ENCODE data around the gene PIK3AP1. TPM values are rescaled to one million over a fixed set of nuclear protein-coding genes. Genes with fewer than 3 reads are reported as not detected.

PIK3AP1 gene
- total RNA-seq, 4 donors from 2014 or later, result 4.7 to 16.6 (median 8.8) TPM

DNA sequence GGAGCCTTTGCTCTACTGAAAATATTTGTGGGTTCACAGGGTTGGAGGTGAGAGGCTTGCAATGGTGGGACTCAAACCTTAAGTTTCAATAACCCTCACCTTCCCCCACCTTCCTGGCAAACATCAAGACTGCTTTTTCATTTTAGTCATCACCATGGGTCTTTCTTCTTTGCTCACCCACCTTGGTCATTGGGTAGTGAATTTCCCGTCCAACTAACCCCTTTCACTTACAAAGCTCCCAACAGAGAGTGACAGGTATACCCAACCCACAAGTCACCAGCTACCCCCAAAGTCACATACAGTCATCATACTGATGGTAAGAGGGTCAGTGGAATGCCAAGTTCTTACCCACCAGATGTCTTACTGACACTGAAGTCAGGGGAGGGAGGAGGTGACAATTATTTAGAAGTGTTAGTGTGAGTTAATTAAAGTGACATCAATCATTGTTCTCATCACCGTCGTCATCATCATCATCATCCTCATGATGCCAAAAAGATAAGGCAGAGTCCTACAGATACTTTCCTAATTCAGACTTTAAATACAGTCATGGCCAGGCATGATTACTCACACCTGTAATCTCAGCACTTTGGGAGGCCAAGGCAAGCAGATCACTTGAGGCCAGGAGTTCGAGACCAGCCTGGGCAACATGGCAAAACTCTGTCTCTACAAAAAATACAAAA is 49.0 kb downstream of the PIK3AP1 start:
- H3K9me3 ChIP-seq, result no peaks in the 10 kb centered on the region
- H3K4me1 ChIP-seq, result peaks cover 0 to 22% (median 16%) of the 10 kb centered on the region in 4 donors
- H3K36me3 ChIP-seq, result no peaks in the 10 kb centered on the region
- no peaks in the 10 kb centered on the region for H3K27me3 ChIP-seq
- DNase-seq (ENCODE audit: extremely low spot score), result no peak
- no peak overlapping the region for H3K4me3 ChIP-seq
- WGBS, result 91% methylated on average over 4 of the region's 4 CpGs
- TF ChIP-seq POLR2AphosphoS5 (IDR thresholded peaks at IDR 0.05) (no peak), EP300 (IDR thresholded peaks at IDR 0.05) (no peak), CTCF (IDR thresholded peaks at IDR 0.05) (no peak), POLR2A (IDR thresholded peaks at IDR 0.05; ENCODE audit: low read depth) (no peak)
- no peak overlapping the region for H3K27ac ChIP-seq (replicated peaks in 1 of 4)
- intact Hi-C loops (cut with DNase I), result no loop called here

DNA sequence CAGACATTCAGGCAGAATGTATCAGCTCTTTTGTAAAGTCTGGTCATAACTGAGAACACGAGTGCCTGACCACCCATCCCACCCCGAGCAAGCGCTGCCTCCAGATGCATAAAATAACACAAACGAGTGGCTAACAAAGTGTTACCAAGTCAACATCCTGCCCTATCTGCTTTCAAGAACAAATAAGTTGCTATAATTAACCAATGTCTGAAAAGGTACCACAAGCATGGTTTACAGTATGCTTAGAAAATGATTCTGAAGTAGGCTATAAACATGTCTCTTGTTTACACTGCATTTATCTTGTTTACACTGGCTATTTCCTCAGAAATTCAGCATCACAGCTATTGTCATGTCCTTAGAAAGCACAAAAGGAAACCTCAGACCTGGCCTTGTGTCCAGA is 49.5 kb downstream of the PIK3AP1 start:
- intact Hi-C loops (cut with DNase I), result no loop called here
- Histone ChIP-seq H3K4me1 (peaks cover 0 to 22% (median 16%) of the 10 kb centered on the region in 4 donors), H3K27me3 (no peaks in the 10 kb centered on the region), H3K9me3 (no peaks in the 10 kb centered on the region), H3K27ac (replicated peaks in 1 of 4) (no peak overlapping the region), H3K36me3 (no peaks in the 10 kb centered on the region), H3K4me3 (no peak overlapping the region)
- TF ChIP-seq POLR2A (IDR thresholded peaks at IDR 0.05; ENCODE audit: low read depth) (no peak), CTCF (IDR thresholded peaks at IDR 0.05) (no peak), POLR2AphosphoS5 (IDR thresholded peaks at IDR 0.05) (no peak), EP300 (IDR thresholded peaks at IDR 0.05) (no peak)
- 44% methylated on average over 4 of the region's 4 CpGs for WGBS
- DNase-seq (ENCODE audit: extremely low spot score), result no peak

- TF ChIP-seq CTCF (IDR thresholded peaks at IDR 0.05) (no peak), POLR2A (IDR thresholded peaks at IDR 0.05; ENCODE audit: low read depth) (no peak), EP300 (IDR thresholded peaks at IDR 0.05) (no peak), POLR2AphosphoS5 (IDR thresholded peaks at IDR 0.05) (no peak)
- Histone ChIP-seq H3K4me3 (no peak overlapping the region), H3K4me1 (peaks cover 0 to 5% (median 0%) of the 10 kb centered on the region in 4 donors), H3K27ac (replicated peaks in 1 of 4) (no peak overlapping the region), H3K27me3 (no peaks in the 10 kb centered on the region), H3K36me3 (no peaks in the 10 kb centered on the region), H3K9me3 (no peaks in the 10 kb centered on the region)
- 94% methylated on average over 3 of the region's 3 CpGs for WGBS
- intact Hi-C loops (cut with DNase I), result no loop called here
- DNase-seq (ENCODE audit: extremely low spot score), result no peak
These were observed 52.9 kb downstream of the PIK3AP1 start for GRCh38 chr10:96667401-96667800.

- 100% methylated on average over 1 of the region's 3 CpGs for WGBS
- Histone ChIP-seq H3K27me3 (no peaks in the 10 kb centered on the region), H3K4me3 (no peak overlapping the region), H3K36me3 (no peaks in the 10 kb centered on the region), H3K27ac (replicated peaks in 1 of 4) (no peak overlapping the region), H3K9me3 (no peaks in the 10 kb centered on the region), H3K4me1 (peaks cover 0 to 5% (median 0%) of the 10 kb centered on the region in 4 donors)
- intact Hi-C loops (cut with DNase I), result no loop called here
- no peak for DNase-seq (ENCODE audit: extremely low spot score)
- no peak for TF ChIP-seq CTCF (IDR thresholded peaks at IDR 0.05)
- TF ChIP-seq POLR2AphosphoS5 (IDR thresholded peaks at IDR 0.05), result no peak
- no peak for TF ChIP-seq EP300 (IDR thresholded peaks at IDR 0.05)
- TF ChIP-seq POLR2A (IDR thresholded peaks at IDR 0.05; ENCODE audit: low read depth), result no peak
These were observed 53.6 kb downstream of the PIK3AP1 start for GRCh38 chr10:96666741-96667140.

DNA sequence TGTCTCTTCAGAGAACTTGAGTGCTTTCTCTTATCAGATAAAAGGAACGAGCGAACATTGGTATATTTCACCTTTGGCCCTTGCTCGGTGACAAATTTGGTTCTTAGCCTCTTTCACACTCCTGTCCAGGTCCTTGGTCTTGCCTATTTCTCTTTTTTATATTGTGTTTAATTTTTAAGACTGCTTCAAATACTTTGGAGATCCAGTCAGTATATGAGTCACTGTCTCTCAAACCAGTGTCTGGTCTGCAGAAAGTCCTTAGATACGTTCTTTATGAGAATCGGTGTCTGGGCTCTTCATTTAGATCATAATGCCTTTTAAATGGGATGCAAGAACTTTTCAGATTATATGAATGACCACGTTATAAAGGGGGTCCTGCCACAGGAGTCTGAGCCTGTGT is 55.0 kb downstream of the PIK3AP1 start:
- H3K4me1 ChIP-seq, result peaks cover 0 to 5% (median 0%) of the 10 kb centered on the region in 4 donors
- intact Hi-C loops (cut with DNase I), result no loop called here
- H3K36me3 ChIP-seq, result no peaks in the 10 kb centered on the region
- H3K4me3 ChIP-seq, result no peak overlapping the region
- H3K27ac ChIP-seq (replicated peaks in 1 of 4), result no peak overlapping the region
- TF ChIP-seq POLR2AphosphoS5 (IDR thresholded peaks at IDR 0.05) (no peak), CTCF (IDR thresholded peaks at IDR 0.05) (no peak), POLR2A (IDR thresholded peaks at IDR 0.05; ENCODE audit: low read depth) (no peak), EP300 (IDR thresholded peaks at IDR 0.05) (no peak)
- no peaks in the 10 kb centered on the region for H3K9me3 ChIP-seq
- no peak for DNase-seq (ENCODE audit: extremely low spot score)
- no peaks in the 10 kb centered on the region for H3K27me3 ChIP-seq
- 78% methylated on average over 6 of the region's 6 CpGs for WGBS
